COLO668 (cell line): ENCODE measurements around the gene WNT8B.

Experiments
- DNase-seq: peaks from one replicate; lab custom pipeline; 2025; ENCODE audit not compliant: unreplicated experiment; lab: John Stamatoyannopoulos, UW

WNT8B gene

GRCh38 chr10:100462709-100463108 lies at the start of gene WNT8B:
Gene WNT8B, plus strand, starts transcription at chr10:100463009. Its CDS starts 160 bp downstream, at chr10:100463169.
- DNase-seq, result no peak

- no peak for DNase-seq
These were observed 49.6 kb upstream of the WNT8B start for GRCh38 chr10:100413173-100413572.

GRCh38 chr10:100419911-100420449 lies 42.8 kb upstream of the WNT8B start:
- DNase-seq, result no peak

- no peak for DNase-seq
These were observed 35.4 kb upstream of the WNT8B start for GRCh38 chr10:100427374-100427773.

- peak; percentile 87 for DNase-seq
These were observed 29.3 kb upstream of the WNT8B start for GRCh38 chr10:100433253-100434240.

GRCh38 chr10:100436255-100436654 lies 26.6 kb upstream of the WNT8B start:
- DNase-seq, result no peak

GRCh38 chr10:100438674-100439315 lies 24.0 kb upstream of the WNT8B start:
- DNase-seq, result no peak

GRCh38 chr10:100442548-100442947 lies 20.3 kb upstream of the WNT8B start:
- no peak for DNase-seq

GRCh38 chr10:100446130-100446761 lies 16.6 kb upstream of the WNT8B start:
- peak; percentile 25 for DNase-seq

GRCh38 chr10:100447663-100448062 lies 15.1 kb upstream of the WNT8B start:
- DNase-seq, result peak; percentile 45

- DNase-seq, result no peak
These were observed 13.9 kb upstream of the WNT8B start for GRCh38 chr10:100448951-100449350.

- DNase-seq, result no peak
These were observed 5.5 kb downstream of the WNT8B start for GRCh38 chr10:100468322-100468721.

- no peak for DNase-seq
These were observed 6.2 kb downstream of the WNT8B start for GRCh38 chr10:100468978-100469377.

- DNase-seq, result no peak
These were observed 6.9 kb downstream of the WNT8B start for GRCh38 chr10:100469756-100470155.

GRCh38 chr10:100470367-100470766 lies 7.6 kb downstream of the WNT8B start:
- no peak for DNase-seq

- DNase-seq, result no peak
These were observed 15.2 kb downstream of the WNT8B start for GRCh38 chr10:100477970-100478369.

- DNase-seq, result no peak
These were observed 16.2 kb downstream of the WNT8B start for GRCh38 chr10:100479037-100479436.

GRCh38 chr10:100480002-100480401 lies 17.2 kb downstream of the WNT8B start:
- no peak for DNase-seq

GRCh38 chr10:100481462-100482081 lies 18.8 kb downstream of the WNT8B start:
- peak; percentile 69 for DNase-seq

- peak; percentile 77 for DNase-seq
These were observed 19.5 kb downstream of the WNT8B start for GRCh38 chr10:100482181-100482833.
